ENCODE measurements around the gene CISTR. TPM values are rescaled to one million over a fixed set of nuclear protein-coding genes. Genes with fewer than 3 reads are reported as not detected.

Gene CISTR
- total and polyA plus RNA-seq, 2 experiments from 2014 or later = not detected

DNA sequence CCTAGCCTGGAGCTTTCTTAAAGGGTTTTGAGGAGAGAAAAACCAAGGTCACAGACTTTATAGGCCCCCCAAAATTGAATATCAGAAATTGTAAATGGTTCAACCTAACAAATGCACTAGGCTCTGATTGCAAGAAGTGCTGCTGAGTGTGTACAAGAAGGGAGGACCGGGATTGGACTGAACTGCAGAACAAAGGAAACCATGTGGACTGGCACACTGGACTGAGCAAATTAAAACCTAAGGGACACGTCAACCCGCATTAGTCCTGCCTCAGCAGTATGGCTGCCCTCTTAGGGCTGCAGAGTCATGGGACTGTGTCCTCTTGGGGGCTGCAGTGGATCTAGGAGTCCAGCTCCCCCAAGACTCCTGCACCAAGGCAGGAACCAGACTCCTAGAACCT is 842 bp upstream of the CISTR start:
- no peak overlapping the region for H3K4me2 ChIP-seq
- H3K9me2 ChIP-seq (replicated peaks; ENCODE audit: insufficient read depth) = no peaks in the 10 kb centered on the region
- H2AFZ ChIP-seq = no peak overlapping the region
- WGBS (ENCODE audit: low lambda C conversion rate, missing lambda C conversion rate) = 72% methylated on average over 3 of the region's 3 CpGs
- H3K27me3 ChIP-seq = peaks cover 91% of the 10 kb centered on the region
- no peaks in the 10 kb centered on the region for H3K9me3 ChIP-seq (ENCODE audit: low read depth)
- no peaks in the 10 kb centered on the region for H3K79me2 ChIP-seq
- no peak for DNase-seq (ENCODE audit: low spot score)
- H3K4me1 ChIP-seq (ENCODE audit: insufficient read depth) = peaks cover 15% of the 10 kb centered on the region
- H3K4me3 ChIP-seq = no peak overlapping the region
- TF ChIP-seq EZH2phosphoT487 (IDR thresholded peaks at IDR 0.05; ENCODE audit: low read depth, severe bottlenecking, unreplicated experiment) (no peak), EZH2 (IDR thresholded peaks at IDR 0.05; ENCODE audit: borderline replicate concordance) (no peak)
- TF ChIP-seq, protein P1, sequence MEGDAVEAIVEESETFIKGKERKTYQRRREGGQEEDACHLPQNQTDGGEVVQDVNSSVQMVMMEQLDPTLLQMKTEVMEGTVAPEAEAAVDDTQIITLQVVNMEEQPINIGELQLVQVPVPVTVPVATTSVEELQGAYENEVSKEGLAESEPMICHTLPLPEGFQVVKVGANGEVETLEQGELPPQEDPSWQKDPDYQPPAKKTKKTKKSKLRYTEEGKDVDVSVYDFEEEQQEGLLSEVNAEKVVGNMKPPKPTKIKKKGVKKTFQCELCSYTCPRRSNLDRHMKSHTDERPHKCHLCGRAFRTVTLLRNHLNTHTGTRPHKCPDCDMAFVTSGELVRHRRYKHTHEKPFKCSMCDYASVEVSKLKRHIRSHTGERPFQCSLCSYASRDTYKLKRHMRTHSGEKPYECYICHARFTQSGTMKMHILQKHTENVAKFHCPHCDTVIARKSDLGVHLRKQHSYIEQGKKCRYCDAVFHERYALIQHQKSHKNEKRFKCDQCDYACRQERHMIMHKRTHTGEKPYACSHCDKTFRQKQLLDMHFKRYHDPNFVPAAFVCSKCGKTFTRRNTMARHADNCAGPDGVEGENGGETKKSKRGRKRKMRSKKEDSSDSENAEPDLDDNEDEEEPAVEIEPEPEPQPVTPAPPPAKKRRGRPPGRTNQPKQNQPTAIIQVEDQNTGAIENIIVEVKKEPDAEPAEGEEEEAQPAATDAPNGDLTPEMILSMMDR (IDR thresholded peaks at IDR 0.05; ENCODE audit: poor library complexity) = no peak
- H3K27ac ChIP-seq = no peak overlapping the region
- no peaks in the 10 kb centered on the region for H4K20me1 ChIP-seq (ENCODE audit: insufficient read depth, poor library complexity, severe bottlenecking)
- H3K36me3 ChIP-seq (replicated peaks; ENCODE audit: insufficient read depth, low read depth) = no peaks in the 10 kb centered on the region

DNA sequence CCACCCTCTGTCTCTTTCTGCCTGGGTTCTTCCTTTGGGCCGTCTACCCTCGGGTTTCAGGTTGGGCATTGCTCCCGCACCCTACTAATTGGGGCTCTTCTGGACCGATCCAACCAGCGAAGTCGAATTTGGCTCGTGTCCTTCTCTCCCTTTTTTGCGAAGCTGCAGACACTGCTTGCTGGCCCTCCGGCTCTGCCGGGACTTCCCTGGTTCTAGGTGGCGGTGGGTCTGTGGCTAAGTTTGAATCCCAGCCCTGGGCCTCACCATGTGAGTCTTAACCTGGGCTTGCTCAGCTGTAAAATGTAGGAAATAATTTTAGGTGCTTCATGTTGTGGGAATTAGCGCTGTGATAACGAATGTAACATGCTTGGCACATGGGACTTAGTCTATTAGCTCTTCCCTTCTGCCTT is 418 bp upstream of the CISTR start:
- no peaks in the 10 kb centered on the region for H3K79me2 ChIP-seq
- peaks cover 91% of the 10 kb centered on the region for H3K27me3 ChIP-seq
- peak overlapping the region; percentile 99 for H3K4me2 ChIP-seq
- H3K27ac ChIP-seq = no peak overlapping the region
- peaks cover 15% of the 10 kb centered on the region for H3K4me1 ChIP-seq (ENCODE audit: insufficient read depth)
- WGBS (ENCODE audit: low lambda C conversion rate, missing lambda C conversion rate) = 34% methylated on average over 13 of the region's 13 CpGs
- peak overlapping the region; percentile 49 for H3K4me3 ChIP-seq
- no peaks in the 10 kb centered on the region for H3K9me3 ChIP-seq (ENCODE audit: low read depth)
- no peaks in the 10 kb centered on the region for H3K9me2 ChIP-seq (replicated peaks; ENCODE audit: insufficient read depth)
- H2AFZ ChIP-seq = peak overlapping the region; percentile 81
- no peak for DNase-seq (ENCODE audit: low spot score)
- TF ChIP-seq EZH2phosphoT487 (IDR thresholded peaks at IDR 0.05; ENCODE audit: low read depth, severe bottlenecking, unreplicated experiment) (no peak), EZH2 (IDR thresholded peaks at IDR 0.05; ENCODE audit: borderline replicate concordance) (peak; percentile 65)
- no peaks in the 10 kb centered on the region for H3K36me3 ChIP-seq (replicated peaks; ENCODE audit: insufficient read depth, low read depth)
- H4K20me1 ChIP-seq (ENCODE audit: insufficient read depth, poor library complexity, severe bottlenecking) = no peaks in the 10 kb centered on the region

DNA sequence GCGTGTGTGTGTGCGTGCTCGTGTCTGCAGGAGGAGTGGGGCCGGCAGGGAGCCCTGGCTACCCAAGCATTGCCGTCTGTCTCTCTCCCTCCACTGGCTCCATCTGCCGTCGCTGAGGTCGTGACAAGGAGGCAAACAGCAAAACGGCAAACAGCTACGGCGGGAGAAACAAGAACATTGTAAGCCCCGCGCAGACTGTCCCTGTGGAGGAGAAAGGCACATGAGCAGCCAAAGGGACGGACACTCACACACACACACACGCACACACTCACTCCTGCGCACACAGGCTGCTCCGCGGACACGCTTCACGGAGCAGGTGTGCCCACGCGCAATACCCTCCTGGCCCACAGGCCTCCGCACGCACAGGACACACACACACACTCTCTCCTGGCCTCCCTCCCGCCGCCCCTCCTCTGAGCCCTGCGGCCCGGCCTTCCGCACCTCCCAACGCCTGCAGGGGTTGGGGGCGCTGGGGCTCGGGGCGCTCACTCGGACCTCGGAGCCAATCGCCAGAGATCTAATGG is 905 bp downstream of the CISTR start:
- 4% methylated on average over 23 of the region's 36 CpGs for WGBS (ENCODE audit: low lambda C conversion rate, missing lambda C conversion rate)
- H3K9me3 ChIP-seq (ENCODE audit: low read depth) = no peaks in the 10 kb centered on the region
- H3K79me2 ChIP-seq = no peaks in the 10 kb centered on the region
- DNase-seq (ENCODE audit: low spot score) = peak; percentile 39
- H4K20me1 ChIP-seq (ENCODE audit: insufficient read depth, poor library complexity, severe bottlenecking) = no peaks in the 10 kb centered on the region
- H2AFZ ChIP-seq = peak overlapping the region; percentile 81
- peaks cover 89% of the 10 kb centered on the region for H3K27me3 ChIP-seq
- no peak for TF ChIP-seq EZH2 (IDR thresholded peaks at IDR 0.05; ENCODE audit: borderline replicate concordance)
- no peak for TF ChIP-seq EZH2phosphoT487 (IDR thresholded peaks at IDR 0.05; ENCODE audit: low read depth, severe bottlenecking, unreplicated experiment)
- TF ChIP-seq, protein P1 (IDR thresholded peaks at IDR 0.05; ENCODE audit: poor library complexity) = no peak
- peaks cover 15% of the 10 kb centered on the region for H3K4me1 ChIP-seq (ENCODE audit: insufficient read depth)
- peak overlapping the region; percentile 49 for H3K4me3 ChIP-seq
- no peaks in the 10 kb centered on the region for H3K9me2 ChIP-seq (replicated peaks; ENCODE audit: insufficient read depth)
- H3K36me3 ChIP-seq (replicated peaks; ENCODE audit: insufficient read depth, low read depth) = no peaks in the 10 kb centered on the region
- no peak overlapping the region for H3K27ac ChIP-seq
- H3K4me2 ChIP-seq = peak overlapping the region; percentile 99

DNA sequence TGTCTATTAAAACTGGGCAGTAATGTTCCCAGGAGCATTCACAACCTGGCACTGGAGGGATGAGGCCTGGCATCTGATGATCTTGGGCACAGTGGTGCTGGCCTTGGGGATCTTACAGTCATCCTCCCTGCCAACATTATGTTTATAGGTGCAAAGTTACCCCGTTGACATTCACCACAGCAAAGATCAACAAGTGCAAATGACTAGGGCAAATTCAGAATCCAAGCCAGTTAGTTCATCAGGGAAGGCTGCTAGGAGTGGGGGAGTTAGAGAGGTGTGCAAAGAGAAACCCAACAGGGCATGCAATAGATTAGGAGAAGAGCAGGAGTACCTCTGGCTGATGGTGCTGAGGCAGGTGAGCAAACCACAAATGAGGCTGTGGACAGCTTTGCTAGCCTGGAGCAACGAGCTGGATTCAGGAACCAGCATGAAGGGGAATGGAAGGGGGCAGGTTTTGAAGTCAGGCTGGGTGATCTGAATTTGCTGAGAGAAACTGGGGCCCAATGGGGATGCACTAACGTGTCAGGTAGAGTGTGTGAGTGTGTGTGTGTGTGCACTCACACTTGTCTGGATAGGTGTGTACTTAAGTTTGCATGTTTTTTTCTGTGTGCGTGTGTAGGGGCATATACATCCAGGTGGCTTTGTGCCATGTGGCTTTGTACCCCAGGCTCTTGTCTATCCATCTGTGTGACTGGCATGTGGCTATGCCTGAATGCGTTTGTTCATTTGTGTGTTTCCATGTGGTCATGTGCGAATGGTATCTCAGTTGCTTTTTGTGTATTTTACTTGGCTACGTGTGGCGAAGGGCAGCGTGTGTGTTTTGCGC is 1.6 kb downstream of the CISTR start:
- Histone ChIP-seq H3K36me3 (replicated peaks; ENCODE audit: insufficient read depth, low read depth) (no peaks in the 10 kb centered on the region), H3K4me2 (peak overlapping the region; percentile 99), H3K4me3 (no peak overlapping the region), H2AFZ (peak overlapping the region; percentile 81), H3K79me2 (no peaks in the 10 kb centered on the region), H3K27me3 (peaks cover 83% of the 10 kb centered on the region), H3K4me1 (ENCODE audit: insufficient read depth) (peaks cover 15% of the 10 kb centered on the region), H3K27ac (no peak overlapping the region), H4K20me1 (ENCODE audit: insufficient read depth, poor library complexity, severe bottlenecking) (no peaks in the 10 kb centered on the region), H3K9me2 (replicated peaks; ENCODE audit: insufficient read depth) (no peaks in the 10 kb centered on the region), H3K9me3 (ENCODE audit: low read depth) (no peaks in the 10 kb centered on the region)
- TF ChIP-seq, protein P1 (IDR thresholded peaks at IDR 0.05; ENCODE audit: poor library complexity) = no peak
- TF ChIP-seq EZH2phosphoT487 (IDR thresholded peaks at IDR 0.05; ENCODE audit: low read depth, severe bottlenecking, unreplicated experiment) (no peak), EZH2 (IDR thresholded peaks at IDR 0.05; ENCODE audit: borderline replicate concordance) (no peak)
- 31% methylated on average over 10 of the region's 10 CpGs for WGBS (ENCODE audit: low lambda C conversion rate, missing lambda C conversion rate)
- DNase-seq (ENCODE audit: low spot score) = no peak

Measured in hepatocyte (in vitro differentiated cells).